Measurements from ENCODE around the gene C3orf20. TPM values are rescaled to one million over a fixed set of nuclear protein-coding genes. Genes with fewer than 3 reads are reported as not detected.

The C3orf20 gene
- total RNA-seq, 1 donor from 2014 or later, result not detected

DNA sequence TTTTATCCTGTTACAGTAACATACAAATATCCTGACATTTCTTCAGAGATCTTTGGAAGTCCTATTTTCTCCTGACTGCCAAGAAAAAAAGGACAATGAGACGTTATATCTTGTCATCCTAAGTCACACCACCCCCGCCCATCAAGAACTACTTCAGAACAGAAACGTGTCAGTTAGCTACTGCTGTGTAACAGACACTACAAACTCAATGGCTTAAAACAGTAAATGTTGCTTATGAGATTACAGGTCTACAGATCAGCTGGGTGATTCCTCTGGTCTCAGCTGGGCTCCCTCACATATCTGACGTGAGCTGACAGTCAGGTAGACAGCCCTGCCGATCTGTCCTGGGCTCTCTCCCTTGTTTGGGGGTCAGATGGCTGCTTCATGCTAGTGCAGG lies 43.8 kb upstream of the C3orf20 start:
- H3K27ac Mint-ChIP-seq (ENCODE audit: unreplicated experiment), result no peak overlapping the region
- TF ChIP-seq, protein P1, sequence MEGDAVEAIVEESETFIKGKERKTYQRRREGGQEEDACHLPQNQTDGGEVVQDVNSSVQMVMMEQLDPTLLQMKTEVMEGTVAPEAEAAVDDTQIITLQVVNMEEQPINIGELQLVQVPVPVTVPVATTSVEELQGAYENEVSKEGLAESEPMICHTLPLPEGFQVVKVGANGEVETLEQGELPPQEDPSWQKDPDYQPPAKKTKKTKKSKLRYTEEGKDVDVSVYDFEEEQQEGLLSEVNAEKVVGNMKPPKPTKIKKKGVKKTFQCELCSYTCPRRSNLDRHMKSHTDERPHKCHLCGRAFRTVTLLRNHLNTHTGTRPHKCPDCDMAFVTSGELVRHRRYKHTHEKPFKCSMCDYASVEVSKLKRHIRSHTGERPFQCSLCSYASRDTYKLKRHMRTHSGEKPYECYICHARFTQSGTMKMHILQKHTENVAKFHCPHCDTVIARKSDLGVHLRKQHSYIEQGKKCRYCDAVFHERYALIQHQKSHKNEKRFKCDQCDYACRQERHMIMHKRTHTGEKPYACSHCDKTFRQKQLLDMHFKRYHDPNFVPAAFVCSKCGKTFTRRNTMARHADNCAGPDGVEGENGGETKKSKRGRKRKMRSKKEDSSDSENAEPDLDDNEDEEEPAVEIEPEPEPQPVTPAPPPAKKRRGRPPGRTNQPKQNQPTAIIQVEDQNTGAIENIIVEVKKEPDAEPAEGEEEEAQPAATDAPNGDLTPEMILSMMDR (IDR thresholded peaks at IDR 0.05; ENCODE audit: partially characterized antibody, unreplicated experiment), result no peak
- H3K4me1 Mint-ChIP-seq (ENCODE audit: low read depth, unreplicated experiment), result no peaks in the 10 kb centered on the region

DNA sequence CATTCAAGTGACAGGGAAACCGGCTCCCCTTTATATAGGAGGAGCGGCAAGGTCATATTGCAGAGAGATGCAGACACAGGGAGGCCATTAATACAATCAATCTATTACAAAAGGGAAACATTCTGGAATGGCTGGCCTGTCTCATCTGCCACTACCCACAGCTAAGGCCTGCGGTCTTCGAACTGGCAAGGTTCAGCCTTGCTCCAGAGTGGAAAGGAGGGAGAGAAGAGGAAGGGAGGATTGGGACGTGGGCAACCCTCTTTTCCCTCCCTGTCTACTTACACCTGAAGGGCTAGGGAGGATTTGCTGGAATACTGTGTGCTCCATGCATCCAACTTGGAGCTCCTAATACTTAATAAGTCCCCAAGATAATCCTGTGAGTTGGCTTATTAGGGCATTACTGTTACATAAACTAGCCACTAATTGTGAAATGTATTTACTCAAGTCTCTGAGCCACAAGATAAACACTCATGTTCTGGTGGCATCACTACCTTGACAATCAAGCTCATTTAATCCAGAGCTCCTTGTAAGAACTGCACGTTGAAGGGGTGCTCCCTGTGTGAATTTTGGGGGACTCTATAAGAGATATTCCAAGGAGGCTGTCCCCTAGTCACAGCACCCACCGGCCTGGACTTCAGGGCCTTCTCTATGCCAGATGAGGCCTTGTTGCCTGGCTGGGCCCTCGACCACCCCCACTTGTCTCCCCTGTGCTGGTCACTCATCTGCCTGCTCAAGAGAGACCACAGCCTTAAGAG lies 43.1 kb upstream of the C3orf20 start:
- Mint-ChIP-seq H3K4me3 (ENCODE audit: unreplicated experiment) (no peak overlapping the region), H3K27ac (ENCODE audit: unreplicated experiment) (no peak overlapping the region), H3K9me3 (ENCODE audit: unreplicated experiment) (peaks cover 5% of the 10 kb centered on the region), H3K27me3 (ENCODE audit: unreplicated experiment) (no peaks in the 10 kb centered on the region), H3K36me3 (ENCODE audit: unreplicated experiment) (peaks cover 12% of the 10 kb centered on the region), H3K4me1 (ENCODE audit: low read depth, unreplicated experiment) (no peaks in the 10 kb centered on the region)
- TF ChIP-seq, protein P1 (IDR thresholded peaks at IDR 0.05; ENCODE audit: partially characterized antibody, unreplicated experiment), result no peak
- no peak for DNase-seq

More for the DNA sequence above, 43.8 kb upstream of the C3orf20 start:
- no peaks in the 10 kb centered on the region for H3K27me3 Mint-ChIP-seq (ENCODE audit: unreplicated experiment)
- peaks cover 5% of the 10 kb centered on the region for H3K9me3 Mint-ChIP-seq (ENCODE audit: unreplicated experiment)
- H3K4me3 Mint-ChIP-seq (ENCODE audit: unreplicated experiment), result no peak overlapping the region
- DNase-seq, result no peak
- peaks cover 10% of the 10 kb centered on the region for H3K36me3 Mint-ChIP-seq (ENCODE audit: unreplicated experiment)

DNA sequence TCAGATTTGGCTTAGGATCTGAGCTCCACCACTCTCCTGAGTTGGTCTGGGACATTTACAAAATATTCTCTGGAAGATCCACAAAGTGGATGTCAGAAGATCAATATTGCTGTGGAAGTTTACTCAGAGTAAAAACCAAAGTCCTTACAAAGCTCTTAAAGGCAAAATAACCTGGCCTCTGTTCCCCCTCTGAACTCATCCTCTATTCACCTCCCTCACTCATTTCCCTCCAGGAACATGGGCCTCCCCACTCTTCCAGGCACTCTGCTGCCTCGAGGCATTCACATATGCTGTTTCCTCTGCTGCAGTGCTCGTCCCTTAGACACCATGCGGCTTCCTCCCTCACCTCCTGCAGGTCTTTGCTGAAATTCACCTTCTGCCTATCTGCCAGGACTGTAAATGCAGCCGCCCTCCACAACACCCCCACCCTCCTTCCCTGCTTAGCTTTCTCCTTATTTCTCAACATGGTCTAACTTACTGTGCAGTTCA lies 42.5 kb upstream of the C3orf20 start:
- TF ChIP-seq, protein P1 (IDR thresholded peaks at IDR 0.05; ENCODE audit: partially characterized antibody, unreplicated experiment), result no peak
- Mint-ChIP-seq H3K9me3 (ENCODE audit: unreplicated experiment) (peaks cover 5% of the 10 kb centered on the region), H3K36me3 (ENCODE audit: unreplicated experiment) (peaks cover 12% of the 10 kb centered on the region), H3K4me1 (ENCODE audit: low read depth, unreplicated experiment) (no peaks in the 10 kb centered on the region), H3K4me3 (ENCODE audit: unreplicated experiment) (no peak overlapping the region), H3K27ac (ENCODE audit: unreplicated experiment) (no peak overlapping the region), H3K27me3 (ENCODE audit: unreplicated experiment) (no peaks in the 10 kb centered on the region)
- DNase-seq, result no peak

DNA sequence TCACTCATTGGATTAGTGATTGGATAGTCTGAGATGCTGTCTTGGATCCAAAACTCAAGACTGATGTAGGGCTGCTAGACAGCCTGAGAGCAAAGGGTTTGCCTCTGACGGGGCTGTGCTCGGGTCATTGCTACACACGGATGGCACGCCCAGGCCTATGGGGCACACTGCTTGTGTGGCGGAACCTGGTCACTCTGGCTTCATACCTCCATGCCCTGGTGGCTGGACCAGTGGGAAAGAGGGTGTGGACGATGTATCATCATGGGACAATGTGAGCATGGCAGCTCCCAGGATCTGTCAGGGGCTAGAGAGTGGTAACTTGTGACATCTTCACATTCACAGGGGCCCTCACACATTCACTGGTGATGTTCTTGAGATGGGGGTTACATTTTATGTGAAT lies 41.5 kb upstream of the C3orf20 start:
- Mint-ChIP-seq H3K27me3 (ENCODE audit: unreplicated experiment) (no peaks in the 10 kb centered on the region), H3K27ac (ENCODE audit: unreplicated experiment) (no peak overlapping the region)

More for the DNA sequence above, 41.5 kb upstream of the C3orf20 start:
- no peak for DNase-seq
- no peaks in the 10 kb centered on the region for H3K4me1 Mint-ChIP-seq (ENCODE audit: low read depth, unreplicated experiment)
- TF ChIP-seq, protein P1 (IDR thresholded peaks at IDR 0.05; ENCODE audit: partially characterized antibody, unreplicated experiment), result no peak
- peaks cover 3% of the 10 kb centered on the region for H3K9me3 Mint-ChIP-seq (ENCODE audit: unreplicated experiment)
- H3K4me3 Mint-ChIP-seq (ENCODE audit: unreplicated experiment), result no peak overlapping the region
- H3K36me3 Mint-ChIP-seq (ENCODE audit: unreplicated experiment), result peaks cover 6% of the 10 kb centered on the region

Measured in glutamatergic neuron (in vitro differentiated cells).